ENCODE measurements around the gene LIPC.

DNA sequence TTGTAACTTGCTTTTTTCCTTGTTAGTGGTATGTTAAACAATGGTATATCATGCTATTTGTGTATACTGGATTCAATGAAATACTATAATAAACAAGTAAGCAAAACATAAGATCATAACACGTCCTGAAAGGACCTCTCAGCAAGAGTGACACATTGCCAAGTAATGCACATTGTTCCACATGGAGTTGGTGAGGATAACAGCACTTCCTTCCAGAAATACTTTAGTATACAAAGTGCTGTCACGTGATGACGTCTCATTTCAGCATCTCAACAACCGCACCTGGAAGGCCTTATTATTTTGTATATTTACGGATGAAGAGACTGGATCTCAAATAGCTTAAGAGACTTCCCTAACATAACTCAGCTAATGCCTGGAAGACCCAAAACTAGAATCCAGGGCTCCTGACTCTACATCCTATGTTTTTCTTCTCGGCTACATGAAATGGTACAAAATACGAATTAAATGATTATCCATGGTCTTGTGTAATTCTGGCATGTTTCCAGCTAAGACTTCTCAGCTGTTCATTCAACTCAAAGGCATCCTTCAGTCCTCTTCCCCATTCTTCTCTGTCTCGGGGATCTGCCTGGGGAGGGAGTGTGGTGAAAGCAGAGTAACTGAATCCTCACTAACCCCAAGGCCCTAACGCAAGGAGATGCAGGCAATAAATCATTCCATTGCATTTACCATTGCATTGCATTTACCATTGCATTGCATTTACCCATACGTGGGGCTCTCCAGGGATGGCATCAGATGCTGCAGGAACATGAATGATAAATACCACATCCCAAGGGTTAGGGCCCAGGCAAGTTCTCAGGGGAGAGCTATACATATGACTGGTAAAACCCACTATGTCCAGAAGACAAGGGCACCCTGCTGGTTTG, 79.2 kb downstream of the LIPC start:
- TF ChIP-seq, protein P1, sequence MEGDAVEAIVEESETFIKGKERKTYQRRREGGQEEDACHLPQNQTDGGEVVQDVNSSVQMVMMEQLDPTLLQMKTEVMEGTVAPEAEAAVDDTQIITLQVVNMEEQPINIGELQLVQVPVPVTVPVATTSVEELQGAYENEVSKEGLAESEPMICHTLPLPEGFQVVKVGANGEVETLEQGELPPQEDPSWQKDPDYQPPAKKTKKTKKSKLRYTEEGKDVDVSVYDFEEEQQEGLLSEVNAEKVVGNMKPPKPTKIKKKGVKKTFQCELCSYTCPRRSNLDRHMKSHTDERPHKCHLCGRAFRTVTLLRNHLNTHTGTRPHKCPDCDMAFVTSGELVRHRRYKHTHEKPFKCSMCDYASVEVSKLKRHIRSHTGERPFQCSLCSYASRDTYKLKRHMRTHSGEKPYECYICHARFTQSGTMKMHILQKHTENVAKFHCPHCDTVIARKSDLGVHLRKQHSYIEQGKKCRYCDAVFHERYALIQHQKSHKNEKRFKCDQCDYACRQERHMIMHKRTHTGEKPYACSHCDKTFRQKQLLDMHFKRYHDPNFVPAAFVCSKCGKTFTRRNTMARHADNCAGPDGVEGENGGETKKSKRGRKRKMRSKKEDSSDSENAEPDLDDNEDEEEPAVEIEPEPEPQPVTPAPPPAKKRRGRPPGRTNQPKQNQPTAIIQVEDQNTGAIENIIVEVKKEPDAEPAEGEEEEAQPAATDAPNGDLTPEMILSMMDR (conservative IDR thresholded peaks at IDR 0.05; ENCODE audit: low read depth in 2 of 2): no peak
- no peak for TF ChIP-seq POLR2AphosphoS5 (IDR thresholded peaks at IDR 0.05; ENCODE audit: low read depth)
- TF ChIP-seq EZH2 (IDR thresholded peaks at IDR 0.05; ENCODE audit: low read depth, unreplicated experiment): no peak
- TF ChIP-seq, protein P2, sequence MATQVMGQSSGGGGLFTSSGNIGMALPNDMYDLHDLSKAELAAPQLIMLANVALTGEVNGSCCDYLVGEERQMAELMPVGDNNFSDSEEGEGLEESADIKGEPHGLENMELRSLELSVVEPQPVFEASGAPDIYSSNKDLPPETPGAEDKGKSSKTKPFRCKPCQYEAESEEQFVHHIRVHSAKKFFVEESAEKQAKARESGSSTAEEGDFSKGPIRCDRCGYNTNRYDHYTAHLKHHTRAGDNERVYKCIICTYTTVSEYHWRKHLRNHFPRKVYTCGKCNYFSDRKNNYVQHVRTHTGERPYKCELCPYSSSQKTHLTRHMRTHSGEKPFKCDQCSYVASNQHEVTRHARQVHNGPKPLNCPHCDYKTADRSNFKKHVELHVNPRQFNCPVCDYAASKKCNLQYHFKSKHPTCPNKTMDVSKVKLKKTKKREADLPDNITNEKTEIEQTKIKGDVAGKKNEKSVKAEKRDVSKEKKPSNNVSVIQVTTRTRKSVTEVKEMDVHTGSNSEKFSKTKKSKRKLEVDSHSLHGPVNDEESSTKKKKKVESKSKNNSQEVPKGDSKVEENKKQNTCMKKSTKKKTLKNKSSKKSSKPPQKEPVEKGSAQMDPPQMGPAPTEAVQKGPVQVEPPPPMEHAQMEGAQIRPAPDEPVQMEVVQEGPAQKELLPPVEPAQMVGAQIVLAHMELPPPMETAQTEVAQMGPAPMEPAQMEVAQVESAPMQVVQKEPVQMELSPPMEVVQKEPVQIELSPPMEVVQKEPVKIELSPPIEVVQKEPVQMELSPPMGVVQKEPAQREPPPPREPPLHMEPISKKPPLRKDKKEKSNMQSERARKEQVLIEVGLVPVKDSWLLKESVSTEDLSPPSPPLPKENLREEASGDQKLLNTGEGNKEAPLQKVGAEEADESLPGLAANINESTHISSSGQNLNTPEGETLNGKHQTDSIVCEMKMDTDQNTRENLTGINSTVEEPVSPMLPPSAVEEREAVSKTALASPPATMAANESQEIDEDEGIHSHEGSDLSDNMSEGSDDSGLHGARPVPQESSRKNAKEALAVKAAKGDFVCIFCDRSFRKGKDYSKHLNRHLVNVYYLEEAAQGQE (IDR thresholded peaks at IDR 0.05; ENCODE audit: unreplicated experiment): no peak
- TF ChIP-seq CREB1 (CRISPR knock-in tag; IDR thresholded peaks at IDR 0.05; ENCODE audit: low read depth): no peak
- no peak for TF ChIP-seq EZH2phosphoT487 (IDR thresholded peaks at IDR 0.05; ENCODE audit: unreplicated experiment)
